SK-N-MC (cell line): ENCODE results near the gene IGF1R.

Experiments used
- EZH2 ChIP-seq: fragments of 200-600 bp; sonication (generic); IDR thresholded peaks from one replicate; pipeline ENCODE4 v1.6.1; 2017; ENCODE audit warnings: antibody characterized with exemption
- POLR2AphosphoS5 ChIP-seq: IDR thresholded peaks from 2 replicates; pipeline ENCODE4 v1.6.1; 2012; ENCODE audit warnings: mild to moderate bottlenecking, low read depth, low read length, borderline replicate concordance

- TF ChIP-seq POLR2AphosphoS5 (no peak), EZH2 (no peak)
Observed at GRCh38 chr15:98806275-98806895, 158.0 kb downstream of the IGF1R start.
